Measurements from ENCODE around the gene SDHAF2.

DNA sequence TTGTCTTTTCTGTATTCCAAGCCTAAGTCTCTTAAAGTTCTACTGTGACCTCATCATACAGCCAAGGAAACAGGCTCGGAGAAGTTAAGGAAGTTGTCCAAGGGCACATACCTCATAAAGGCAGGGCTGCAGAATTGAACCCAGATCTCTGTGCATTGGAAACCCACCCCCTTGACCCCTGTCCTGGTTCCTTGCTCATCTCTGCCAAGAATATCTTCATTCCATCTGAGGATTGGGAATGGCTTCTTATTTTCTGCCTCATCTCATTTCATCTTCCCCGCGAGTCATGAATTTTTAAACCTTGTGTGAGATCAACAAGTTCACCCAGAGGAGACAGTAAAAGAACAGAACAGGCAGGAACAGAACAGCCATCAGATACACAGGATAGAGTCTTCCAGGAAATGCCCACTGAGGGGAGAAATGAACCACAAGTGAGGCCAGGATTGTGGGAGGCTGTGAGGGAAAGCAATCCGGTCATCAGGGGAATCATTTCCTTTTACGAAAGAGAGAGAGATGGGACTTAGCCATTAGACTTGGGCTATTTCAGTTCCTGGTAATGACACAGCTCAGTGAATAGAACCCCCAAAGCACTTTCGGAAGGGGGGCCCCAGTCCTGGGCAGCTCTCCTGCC, 44.2 kb downstream of the SDHAF2 start:
- TF ChIP-seq POLR2AphosphoS5 (IDR thresholded peaks at IDR 0.05; ENCODE audit: borderline replicate concordance, low read depth, low read length): no peak
- no peak for TF ChIP-seq EZH2 (IDR thresholded peaks at IDR 0.05)
- TF ChIP-seq FOXP2 (optimal IDR thresholded peaks at IDR 0.05; ENCODE audit: control extremely low read depth, extremely low read length, insufficient read depth): no peak
